ENCODE results near the gene FLT3.
"Not testable (repeated sequence)": the region's sequence is repeated elsewhere in the genome, so short reads cannot be mapped to it uniquely, and the experiment has no call there.

Gene FLT3

DNA sequence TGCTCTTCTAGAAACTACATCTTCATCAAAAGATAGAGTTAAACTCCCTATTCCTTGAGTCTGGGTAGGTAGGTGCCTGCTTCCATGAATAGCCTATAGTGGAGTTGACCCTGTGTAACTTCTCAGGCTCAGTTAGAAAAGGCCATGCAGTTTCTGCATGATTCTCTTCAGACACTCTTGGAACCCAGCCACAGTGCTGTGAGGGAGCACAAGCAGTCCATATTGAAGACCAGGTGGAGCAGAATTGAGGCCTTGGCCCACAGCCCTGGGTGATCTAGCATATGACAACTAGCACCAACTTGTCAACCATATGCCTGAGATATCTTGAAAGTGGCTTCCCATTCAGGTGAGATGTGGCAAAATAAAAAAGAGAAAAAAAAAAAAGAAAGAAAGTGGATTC is 27.7 kb upstream of the FLT3 start:
- TF ChIP-seq, protein P1, sequence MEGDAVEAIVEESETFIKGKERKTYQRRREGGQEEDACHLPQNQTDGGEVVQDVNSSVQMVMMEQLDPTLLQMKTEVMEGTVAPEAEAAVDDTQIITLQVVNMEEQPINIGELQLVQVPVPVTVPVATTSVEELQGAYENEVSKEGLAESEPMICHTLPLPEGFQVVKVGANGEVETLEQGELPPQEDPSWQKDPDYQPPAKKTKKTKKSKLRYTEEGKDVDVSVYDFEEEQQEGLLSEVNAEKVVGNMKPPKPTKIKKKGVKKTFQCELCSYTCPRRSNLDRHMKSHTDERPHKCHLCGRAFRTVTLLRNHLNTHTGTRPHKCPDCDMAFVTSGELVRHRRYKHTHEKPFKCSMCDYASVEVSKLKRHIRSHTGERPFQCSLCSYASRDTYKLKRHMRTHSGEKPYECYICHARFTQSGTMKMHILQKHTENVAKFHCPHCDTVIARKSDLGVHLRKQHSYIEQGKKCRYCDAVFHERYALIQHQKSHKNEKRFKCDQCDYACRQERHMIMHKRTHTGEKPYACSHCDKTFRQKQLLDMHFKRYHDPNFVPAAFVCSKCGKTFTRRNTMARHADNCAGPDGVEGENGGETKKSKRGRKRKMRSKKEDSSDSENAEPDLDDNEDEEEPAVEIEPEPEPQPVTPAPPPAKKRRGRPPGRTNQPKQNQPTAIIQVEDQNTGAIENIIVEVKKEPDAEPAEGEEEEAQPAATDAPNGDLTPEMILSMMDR (conservative IDR thresholded peaks at IDR 0.05; ENCODE audit: control insufficient read depth, insufficient read depth, low read depth, low read length), result no peak
- no peak overlapping the region for H3K4me3 ChIP-seq (ENCODE audit: control insufficient read depth, low read depth, low read length)
- no peak for DNase-seq (ENCODE audit: low read depth)

DNA sequence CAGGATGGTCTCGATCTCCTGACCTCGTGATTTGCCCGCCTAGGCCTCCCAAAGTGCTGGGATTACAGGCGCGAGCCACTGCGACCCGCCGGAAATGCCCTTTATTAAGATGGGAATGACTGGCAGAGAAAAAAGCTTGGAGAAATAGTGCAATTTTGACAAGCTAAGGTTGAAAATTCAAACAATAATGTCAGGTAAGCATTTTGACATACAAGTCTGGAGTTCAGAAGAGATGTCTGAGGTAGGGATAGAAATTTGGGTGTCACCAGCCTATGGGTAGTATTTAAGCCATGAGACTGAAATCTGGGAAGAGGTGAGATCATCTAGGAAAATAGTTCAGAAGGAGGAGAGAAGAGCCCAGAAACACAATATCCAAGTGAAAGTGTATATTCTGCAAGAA is 20.8 kb upstream of the FLT3 start:
- no peak overlapping the region for H3K4me3 ChIP-seq (ENCODE audit: control insufficient read depth, low read depth, low read length)
- no peak for DNase-seq (ENCODE audit: low read depth)
- TF ChIP-seq, protein P1 (conservative IDR thresholded peaks at IDR 0.05; ENCODE audit: control insufficient read depth, insufficient read depth, low read depth, low read length), result no peak

DNA sequence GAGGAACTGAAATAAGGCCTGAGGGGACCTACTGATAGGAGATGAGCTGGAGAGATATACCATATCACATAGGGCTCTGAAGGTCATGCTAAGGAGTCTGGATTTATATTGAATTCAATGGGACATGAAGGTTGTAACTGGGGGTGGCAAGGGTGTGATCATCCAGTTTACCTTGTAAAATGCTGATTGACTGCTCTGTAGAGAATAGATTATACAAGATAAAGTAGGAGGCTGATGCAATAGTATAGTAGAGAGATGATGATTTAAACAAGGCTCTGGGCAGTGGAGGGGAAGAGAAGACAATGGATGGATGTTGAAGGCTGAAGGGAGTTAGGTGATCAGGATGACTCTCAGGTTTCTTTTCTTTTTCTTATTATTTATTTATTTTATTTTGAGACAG is 19.9 kb upstream of the FLT3 start:
- TF ChIP-seq, protein P1 (conservative IDR thresholded peaks at IDR 0.05; ENCODE audit: control insufficient read depth, insufficient read depth, low read depth, low read length), result no peak
- no peak overlapping the region for H3K4me3 ChIP-seq (ENCODE audit: control insufficient read depth, low read depth, low read length)
- DNase-seq (ENCODE audit: low read depth), result no peak

DNA sequence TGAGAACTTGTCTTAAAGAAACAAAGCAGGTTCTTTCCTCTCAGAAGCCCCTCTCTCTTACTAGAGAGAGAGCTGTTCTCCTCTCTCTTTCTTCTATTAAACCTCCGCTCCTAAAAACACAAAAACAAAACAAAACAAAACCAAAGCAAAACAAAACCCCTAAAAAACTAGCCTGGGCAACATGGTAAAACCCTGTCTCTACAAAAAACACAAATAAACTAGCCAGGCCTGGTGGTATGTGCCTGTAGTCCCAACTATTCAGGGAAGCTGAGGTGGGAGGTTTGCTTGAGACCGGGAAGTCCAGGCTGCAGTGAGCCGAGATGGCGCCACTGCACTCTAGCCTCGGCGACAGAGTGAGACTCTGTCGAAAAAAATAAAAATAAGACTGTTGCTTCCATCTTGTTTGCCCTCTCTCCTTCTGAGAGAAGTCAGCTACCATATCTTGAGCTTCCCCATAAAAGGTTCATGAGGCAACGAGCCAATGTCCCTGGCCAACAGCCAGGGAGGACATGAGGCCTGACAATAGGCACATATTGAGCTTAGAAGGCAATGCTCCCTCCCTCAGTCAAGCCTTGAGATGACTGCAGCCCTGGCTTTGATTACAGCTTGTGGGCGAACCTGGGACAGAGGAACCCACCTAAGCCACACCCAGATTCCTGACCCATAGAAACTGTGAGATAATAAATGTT is 17.5 kb upstream of the FLT3 start:
- TF ChIP-seq, protein P1 (conservative IDR thresholded peaks at IDR 0.05; ENCODE audit: control insufficient read depth, insufficient read depth, low read depth, low read length), result no peak
- no peak for DNase-seq (ENCODE audit: low read depth)
- H3K4me3 ChIP-seq (ENCODE audit: control insufficient read depth, low read depth, low read length), result no peak overlapping the region

DNA sequence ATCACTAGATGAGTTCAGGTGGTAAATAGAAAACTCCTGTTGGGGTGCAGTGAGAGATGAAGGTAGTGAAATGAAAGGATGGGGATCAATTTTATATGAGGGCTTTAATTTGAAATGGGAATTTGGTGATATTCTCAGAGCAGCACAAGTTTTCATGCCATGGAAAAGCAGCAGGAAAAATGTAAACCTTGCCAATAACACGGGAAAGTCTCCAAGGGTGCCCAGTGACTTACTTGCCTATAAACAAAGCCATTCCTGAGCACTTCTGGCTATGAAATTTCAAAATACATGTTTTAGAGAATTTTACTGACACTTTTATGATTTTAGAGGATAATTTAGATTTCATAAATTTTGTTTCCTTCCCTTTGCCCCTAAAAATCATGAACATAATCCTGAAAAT is 16.4 kb upstream of the FLT3 start:
- TF ChIP-seq, protein P1 (conservative IDR thresholded peaks at IDR 0.05; ENCODE audit: control insufficient read depth, insufficient read depth, low read depth, low read length), result no peak

DNA sequence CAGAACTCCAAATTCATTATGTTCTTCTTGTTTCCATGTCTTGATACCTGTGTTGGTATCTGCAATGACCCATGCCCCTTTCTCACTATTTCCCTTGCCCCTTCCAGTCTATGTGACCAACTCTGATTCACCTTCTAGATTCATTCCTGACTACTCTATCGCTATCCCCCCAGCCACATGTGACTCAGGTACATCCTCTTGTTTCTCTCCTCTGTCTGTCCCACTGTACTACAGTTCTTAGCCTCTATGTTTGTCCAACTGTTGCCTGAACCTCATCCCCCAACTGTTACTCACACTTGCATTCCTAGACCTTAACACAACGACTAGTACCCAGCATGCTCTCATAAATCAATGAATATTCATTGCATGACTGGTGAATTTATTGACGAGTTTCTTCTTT is 10.0 kb upstream of the FLT3 start:
- H3K4me3 ChIP-seq (ENCODE audit: control insufficient read depth, low read depth, low read length), result no peak overlapping the region
- no peak for DNase-seq (ENCODE audit: low read depth)
- TF ChIP-seq, protein P1 (conservative IDR thresholded peaks at IDR 0.05; ENCODE audit: control insufficient read depth, insufficient read depth, low read depth, low read length), result no peak

More for the DNA sequence above, 16.4 kb upstream of the FLT3 start:
- H3K4me3 ChIP-seq (ENCODE audit: control insufficient read depth, low read depth, low read length), result no peak overlapping the region
- no peak for DNase-seq (ENCODE audit: low read depth)

DNA sequence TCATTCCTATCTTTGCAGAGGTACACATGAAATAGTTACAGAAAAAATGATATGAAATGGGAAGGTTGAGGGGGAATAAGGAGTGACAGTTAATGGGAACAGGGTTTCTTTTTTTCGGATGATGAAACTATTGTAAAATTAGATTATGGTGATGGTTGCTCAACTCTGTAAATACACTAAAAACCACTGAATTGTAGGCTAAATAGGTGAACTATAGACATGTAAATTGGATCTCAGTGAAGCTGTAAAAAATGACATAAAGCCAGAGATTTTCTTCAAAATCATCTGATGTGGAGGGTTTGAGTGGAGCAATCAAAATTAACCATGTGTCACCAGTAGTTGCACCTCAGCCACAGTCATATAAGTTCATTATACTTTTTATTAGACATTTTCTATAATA is 6.6 kb upstream of the FLT3 start:
- no peak overlapping the region for H3K4me3 ChIP-seq (ENCODE audit: control insufficient read depth, low read depth, low read length)
- DNase-seq (ENCODE audit: low read depth), result no peak
- TF ChIP-seq, protein P1 (conservative IDR thresholded peaks at IDR 0.05; ENCODE audit: control insufficient read depth, insufficient read depth, low read depth, low read length), result no peak

DNA sequence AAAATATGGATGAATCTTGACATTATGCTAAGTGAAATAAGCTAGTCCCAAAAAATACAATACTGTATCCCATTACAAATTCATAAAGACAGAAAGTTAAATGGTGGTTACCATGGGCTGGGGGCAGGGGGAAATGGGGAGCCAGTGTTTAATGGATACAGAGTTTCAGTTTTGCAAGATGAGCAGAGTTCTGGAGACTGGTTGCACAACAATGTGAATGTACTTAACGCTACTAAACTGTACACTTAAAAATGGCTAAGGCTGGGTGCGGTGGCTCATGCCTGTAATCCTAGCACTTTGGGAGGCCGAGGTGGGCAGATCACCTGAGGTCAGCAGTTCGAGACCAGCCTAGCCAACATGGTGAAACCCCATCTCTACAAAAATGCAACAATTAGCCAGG is 1.5 kb upstream of the FLT3 start:
- DNase-seq (ENCODE audit: low read depth); H3K4me3 ChIP-seq (ENCODE audit: control insufficient read depth, low read depth, low read length): not testable (repeated sequence)
